ENCODE measurements around the gene MFSD8.
"Not testable (repeated sequence)": the region's sequence is repeated elsewhere in the genome, so short reads cannot be mapped to it uniquely, and the experiment has no call there.

The MFSD8 gene
- total RNA-seq = 8.7 to 35.9 (median 20.5) reads per million in 17 experiments

GRCh38 chr4:127965062-127965802 lies at the start of gene MFSD8, which contains the start of gene ABHD18:
MFSD8 (minus strand) TSS chr4:127965173; CDS start chr4:127965133, 40 bp downstream.
ABHD18 (plus strand) TSS chr4:127965406; CDS start chr4:127982956, 17,550 bp downstream.
- DNase-seq = peak; percentile 99 to 100 (median 100)

- DNase-seq = peak in 1 of 4 experiments; percentile 22
Measured at GRCh38 chr4:128009428-128009827, 44.5 kb upstream of the MFSD8 start.

- no peak for DNase-seq
Measured at GRCh38 chr4:128006592-128006991, 41.6 kb upstream of the MFSD8 start.

GRCh38 chr4:127997534-127998388 lies 32.8 kb upstream of the MFSD8 start:
- DNase-seq = peak; percentile 21 to 56 (median 46)

- DNase-seq = not testable (repeated sequence)
Measured at GRCh38 chr4:127996521-127996920, 31.5 kb upstream of the MFSD8 start.

GRCh38 chr4:127995776-127996175 lies 30.8 kb upstream of the MFSD8 start:
- DNase-seq = peak in 3 of 4 experiments; percentile 20 to 36 (median 30)

GRCh38 chr4:127993151-127993550 lies 28.2 kb upstream of the MFSD8 start:
- DNase-seq = peak; percentile 26 to 67 (median 44)

GRCh38 chr4:127988638-127989037 lies 23.7 kb upstream of the MFSD8 start:
- peak in 3 of 4 experiments; percentile 7 to 37 (median 33) for DNase-seq

GRCh38 chr4:127985989-127986388 lies 21.0 kb upstream of the MFSD8 start:
- DNase-seq = no peak

GRCh38 chr4:127982445-127982844 lies 17.5 kb upstream of the MFSD8 start:
- no peak for DNase-seq

GRCh38 chr4:127978930-127979329 lies 14.0 kb upstream of the MFSD8 start:
- DNase-seq = no peak

- no peak for DNase-seq
Measured at GRCh38 chr4:127975121-127975770, 10.3 kb upstream of the MFSD8 start.

- not testable (repeated sequence) for DNase-seq
Measured at GRCh38 chr4:127970925-127971324, 6.0 kb upstream of the MFSD8 start.

GRCh38 chr4:127968586-127968985 lies 3.6 kb upstream of the MFSD8 start:
- no peak for DNase-seq

- peak in 1 of 4 experiments; percentile 4 for DNase-seq
Measured at GRCh38 chr4:127967141-127967775, 2.3 kb upstream of the MFSD8 start.

- DNase-seq = peak; percentile 30 to 63 (median 42)
Measured at GRCh38 chr4:127965803-127966175, 816 bp upstream of the MFSD8 start.

GRCh38 chr4:127964426-127965061 lies 429 bp downstream of the MFSD8 start:
- peak in 3 of 4 experiments; percentile 41 to 48 (median 44) for DNase-seq

GRCh38 chr4:127963633-127964398 lies 1.2 kb downstream of the MFSD8 start:
- DNase-seq = not testable (repeated sequence)

- DNase-seq = no peak
Measured at GRCh38 chr4:127959794-127960193, 5.2 kb downstream of the MFSD8 start.

- no peak for DNase-seq
Measured at GRCh38 chr4:127957105-127957504, 7.9 kb downstream of the MFSD8 start.

GRCh38 chr4:127936974-127937373 lies 28.0 kb downstream of the MFSD8 start:
- DNase-seq = no peak

Data from suppressor macrophage (primary cell).